ENCODE data around the gene PLXNA4. TPM values are rescaled to one million over a fixed set of nuclear protein-coding genes. Genes with fewer than 3 reads are reported as not detected.

The PLXNA4 gene
- total RNA-seq, 1 donor from 2014 or later = 5.2 TPM

GRCh38 chr7:132564849-132565248 lies 11.4 kb downstream of the PLXNA4 start:
- no peaks in the 10 kb centered on the region for H3K9me3 Mint-ChIP-seq
- no peak for TF ChIP-seq CTCF (IDR thresholded peaks at IDR 0.05; ENCODE audit: unreplicated experiment)
- H3K27ac Mint-ChIP-seq = no peak overlapping the region
- H3K4me1 Mint-ChIP-seq = no peaks in the 10 kb centered on the region
- peaks cover 92% of the 10 kb centered on the region for H3K27me3 Mint-ChIP-seq (ENCODE audit: low read depth)
- peaks cover 2% of the 10 kb centered on the region for H3K36me3 Mint-ChIP-seq
- DNase-seq (ENCODE audit: low spot score in 2 of 2, unreplicated experiment in 2 of 2) = no peak
- H3K4me3 Mint-ChIP-seq = no peak overlapping the region

GRCh38 chr7:132564090-132564489 lies 12.2 kb downstream of the PLXNA4 start:
- peaks cover 92% of the 10 kb centered on the region for H3K27me3 Mint-ChIP-seq (ENCODE audit: low read depth)
- TF ChIP-seq CTCF (IDR thresholded peaks at IDR 0.05; ENCODE audit: unreplicated experiment) = no peak
- no peaks in the 10 kb centered on the region for H3K4me1 Mint-ChIP-seq

GRCh38 chr7:132562690-132563089 lies 13.6 kb downstream of the PLXNA4 start:
- H3K36me3 Mint-ChIP-seq = peaks cover 2% of the 10 kb centered on the region
- peaks cover 85% of the 10 kb centered on the region for H3K27me3 Mint-ChIP-seq (ENCODE audit: low read depth)
- TF ChIP-seq CTCF (IDR thresholded peaks at IDR 0.05; ENCODE audit: unreplicated experiment) = no peak
- no peaks in the 10 kb centered on the region for H3K9me3 Mint-ChIP-seq
- no peak overlapping the region for H3K4me3 Mint-ChIP-seq
- no peak for DNase-seq (ENCODE audit: low spot score in 2 of 2, unreplicated experiment in 2 of 2)
- no peaks in the 10 kb centered on the region for H3K4me1 Mint-ChIP-seq
- H3K27ac Mint-ChIP-seq = no peak overlapping the region

More at GRCh38 chr7:132564090-132564489, 12.2 kb downstream of the PLXNA4 start:
- no peak overlapping the region for H3K27ac Mint-ChIP-seq
- no peak overlapping the region for H3K4me3 Mint-ChIP-seq
- DNase-seq (ENCODE audit: low spot score in 2 of 2, unreplicated experiment in 2 of 2) = no peak
- H3K36me3 Mint-ChIP-seq = peaks cover 2% of the 10 kb centered on the region
- H3K9me3 Mint-ChIP-seq = no peaks in the 10 kb centered on the region

- Mint-ChIP-seq H3K4me1 (no peaks in the 10 kb centered on the region), H3K9me3 (no peaks in the 10 kb centered on the region), H3K27me3 (ENCODE audit: low read depth) (peaks cover 80% of the 10 kb centered on the region), H3K4me3 (no peak overlapping the region), H3K36me3 (peaks cover 2% of the 10 kb centered on the region), H3K27ac (no peak overlapping the region)
- no peak for DNase-seq (ENCODE audit: low spot score in 2 of 2, unreplicated experiment in 2 of 2)
- TF ChIP-seq CTCF (IDR thresholded peaks at IDR 0.05; ENCODE audit: unreplicated experiment) = no peak
These were observed 14.5 kb downstream of the PLXNA4 start for GRCh38 chr7:132561763-132562162.

GRCh38 chr7:132560825-132561529 lies 15.3 kb downstream of the PLXNA4 start:
- H3K27me3 Mint-ChIP-seq (ENCODE audit: low read depth) = peaks cover 80% of the 10 kb centered on the region
- no peak overlapping the region for H3K27ac Mint-ChIP-seq
- TF ChIP-seq CTCF (IDR thresholded peaks at IDR 0.05; ENCODE audit: unreplicated experiment) = no peak
- H3K36me3 Mint-ChIP-seq = peaks cover 2% of the 10 kb centered on the region
- DNase-seq (ENCODE audit: low spot score in 2 of 2, unreplicated experiment in 2 of 2) = no peak
- no peaks in the 10 kb centered on the region for H3K9me3 Mint-ChIP-seq
- H3K4me3 Mint-ChIP-seq = no peak overlapping the region
- H3K4me1 Mint-ChIP-seq = no peaks in the 10 kb centered on the region
